ENCODE results near the gene ANG.
A peak's percentile ranks its signal among the peaks of the same experiment; 100 is the strongest.

Gene ANG

GRCh38 chr14:20662968-20663732 lies 25.4 kb upstream of the ANG start (continued):
- TF ChIP-seq HOXA7 (CRISPR knock-in tag; IDR thresholded peaks at IDR 0.05; ENCODE audit: borderline replicate concordance) (no peak), ZNF549 (tag by site-specific recombination; IDR thresholded peaks at IDR 0.05) (no peak), ZNF664 (tag by site-specific recombination; IDR thresholded peaks at IDR 0.05) (no peak), ZNF488 (tag by site-specific recombination; IDR thresholded peaks at IDR 0.05) (no peak), GLI2 (tag by site-specific recombination; IDR thresholded peaks at IDR 0.05; ENCODE audit: borderline replicate concordance, low read depth) (no peak), ZBTB21 (tag by site-specific recombination; IDR thresholded peaks at IDR 0.05) (no peak; the same call in 1 of the 2 replicates), ZSCAN16 (tag by site-specific recombination; IDR thresholded peaks at IDR 0.05) (no peak), ZBTB1 (tag by site-specific recombination; IDR thresholded peaks at IDR 0.05) (peak; percentile 54; the same call in 1 of the 2 replicates), ZNF544 (tag by site-specific recombination; IDR thresholded peaks at IDR 0.05) (no peak), ZNF184 (tag by site-specific recombination; IDR thresholded peaks at IDR 0.05) (peak; percentile 82; the same call in 1 of the 2 replicates), KLF1 (tag by site-specific recombination; IDR thresholded peaks at IDR 0.05) (peak; percentile 61), ZNF639 (tag by site-specific recombination; IDR thresholded peaks at IDR 0.05) (peak; percentile 87), ZNF366 (tag by site-specific recombination; conservative IDR thresholded peaks at IDR 0.05) (peak; percentile 43; the same call in 1 of the 2 replicates), BCL11A (tag by site-specific recombination; IDR thresholded peaks at IDR 0.05; ENCODE audit: low read depth) (peak; percentile 69; the same call in 1 of the 2 replicates), ZNF146 (tag by site-specific recombination; IDR thresholded peaks at IDR 0.05) (peak; percentile 14; the same call in 1 of the 2 replicates), YY2 (tag by site-specific recombination; IDR thresholded peaks at IDR 0.05) (no peak), ZNF433 (tag by site-specific recombination; IDR thresholded peaks at IDR 0.05; ENCODE audit: low read depth) (no peak), ZNF214 (tag by site-specific recombination; IDR thresholded peaks at IDR 0.05; ENCODE audit: borderline replicate concordance) (no peak), ZNF701 (tag by site-specific recombination; IDR thresholded peaks at IDR 0.05) (no peak), SALL2 (tag by site-specific recombination; IDR thresholded peaks at IDR 0.05; ENCODE audit: borderline replicate concordance) (no peak), ZNF423 (tag by site-specific recombination; IDR thresholded peaks at IDR 0.05) (no peak), ZNF624 (tag by site-specific recombination; IDR thresholded peaks at IDR 0.05) (no peak; the same call in 1 of the 2 replicates), ZNF426 (tag by site-specific recombination; IDR thresholded peaks at IDR 0.05) (no peak), ZNF645 (tag by site-specific recombination; IDR thresholded peaks at IDR 0.05) (no peak), PRDM2 (tag by site-specific recombination; IDR thresholded peaks at IDR 0.05; ENCODE audit: borderline replicate concordance) (no peak), CTCF (tag by site-specific recombination; IDR thresholded peaks at IDR 0.05) (peak; percentile 86), HOXC10 (CRISPR knock-in tag; IDR thresholded peaks at IDR 0.05) (no peak), ZNF133 (tag by site-specific recombination; IDR thresholded peaks at IDR 0.05) (no peak), ZNF174 (tag by site-specific recombination; IDR thresholded peaks at IDR 0.05) (no peak)
